PC-3 (cell line): ENCODE data around the gene ANKS1B. TPM values are rescaled to one million over a fixed set of nuclear protein-coding genes. Genes with fewer than 3 reads are reported as not detected.

Source experiments
- ATAC-seq: fragments of 200-7000 bp; cut with Tn5 transposase; 2 replicates; pipeline ENCODE4 v1.9.1; 2020; ENCODE audit warnings: mild to moderate bottlenecking, moderate library complexity
- BruUV-seq: library from RNA; stranded (reverse); fragments of 400-500 nt; replicated peaks from 2 replicates; lab custom pipeline; 2021; lab: Mats Ljungman, UMichigan
- CTCF ChIA-PET: fragments of 300-600 bp; sonication (Branson Sonifier 250); formaldehyde crosslinking; loops from one replicate; lab custom pipeline; 2022; ENCODE audit warnings: antibody characterized with exemption; lab: Charles Lee
- POLR2A ChIA-PET: fragments of 300-600 bp; sonication (Branson Sonifier 250); formaldehyde crosslinking; loops from one replicate; lab custom pipeline; 2022; ENCODE audit warnings: antibody characterized with exemption; ENCODE audit not compliant: unreplicated experiment; lab: Charles Lee
- DNase-seq: peaks from one replicate; pipeline ENCODE4 v3.0.0-alpha.2; 2015
- H2AFZ ChIP-seq: fragments of 300-600 bp; sonication (generic); 2 replicates; pipeline ENCODE4 v1.6.0; 2016; ENCODE audit warnings: antibody characterized with exemption, low read length
- H3F3A ChIP-seq: fragments of 300-600 bp; sonication (generic); one replicate; pipeline ENCODE4 v1.6.0; 2017; ENCODE audit warnings: antibody characterized with exemption, low read length, control low read depth, mild to moderate bottlenecking; ENCODE audit not compliant: unreplicated experiment
- H3K27ac ChIP-seq: fragments of 300-600 bp; sonication (generic); 2 replicates; pipeline ENCODE4 v1.5.1; 2016; ENCODE audit warnings: mild to moderate bottlenecking, low read length
- H3K27me3 ChIP-seq: fragments of 300-600 bp; sonication (generic); 2 replicates; pipeline ENCODE4 v1.6.1; 2016; ENCODE audit warnings: low read length, mixed read lengths
- H3K36me3 ChIP-seq: fragments of 300-600 bp; sonication (generic); 2 replicates; pipeline ENCODE4 v1.6.1; 2016; ENCODE audit warnings: low read depth, mixed run types, low read length, mixed read lengths
- H3K4me1 ChIP-seq: fragments of 300-600 bp; sonication (generic); 2 replicates; pipeline ENCODE4 v1.5.1; 2016; ENCODE audit warnings: low read length; ENCODE audit not compliant: insufficient read depth
- H3K4me2 ChIP-seq: fragments of 300-600 bp; sonication (generic); 2 replicates; pipeline ENCODE4 v1.6.0; 2016; ENCODE audit warnings: low read length
- H3K4me3 ChIP-seq: fragments of 300-600 bp; sonication (generic); 2 replicates; pipeline ENCODE4 v1.5.1; 2016; ENCODE audit warnings: mild to moderate bottlenecking, low read length, mixed read lengths
- H3K79me2 ChIP-seq: fragments of 300-600 bp; sonication (generic); 2 replicates; pipeline ENCODE4 v1.6.1; 2017; ENCODE audit warnings: low read length, mixed read lengths
- H3K9ac ChIP-seq: fragments of 300-600 bp; sonication (generic); 2 replicates; pipeline ENCODE4 v1.6.0; 2016; ENCODE audit warnings: mild to moderate bottlenecking, low read length
- H3K9me2 ChIP-seq: fragments of 300-600 bp; sonication (generic); replicated peaks from 2 replicates; pipeline ENCODE4 v1.6.1; 2016; ENCODE audit warnings: mixed run types, low read length, mixed read lengths
- H3K9me3 ChIP-seq: fragments of 300-600 bp; sonication (generic); 2 replicates; pipeline ENCODE4 v1.6.1; 2016; ENCODE audit warnings: low read length, mixed read lengths
- H4K20me1 ChIP-seq: fragments of 300-600 bp; sonication (generic); 2 replicates; pipeline ENCODE4 v1.6.1; 2016; ENCODE audit warnings: low read length, mixed read lengths
- EZH2 ChIP-seq: fragments of 300-600 bp; sonication (generic); IDR thresholded peaks from one replicate; pipeline ENCODE4 v1.6.1; 2017; ENCODE audit warnings: antibody characterized with exemption, mild to moderate bottlenecking, low read length; ENCODE audit not compliant: unreplicated experiment
- EZH2phosphoT487 ChIP-seq: fragments of 300-600 bp; sonication (generic); IDR thresholded peaks from 2 replicates; pipeline ENCODE4 v1.6.1; 2018; ENCODE audit warnings: mild to moderate bottlenecking, antibody characterized with exemption, low read length, borderline replicate concordance
- intact Hi-C: fragments of 100-400 bp; cut with micrococcal nuclease; formaldehyde crosslinking; loops from 2 replicates; pipeline ENCODE4 v1.9.0; 2023
- total RNA-seq: library from RNA; depleted of rRNA; stranded (reverse); fragments of >200 nt; gene quantifications from 2 replicates; pipeline ENCODE4 v1.2.3, GENCODE V29; 2014
- TF ChIP-seq, protein P1 (sequence below): fragments of 300-600 bp; sonication (generic); conservative IDR thresholded peaks from 2 replicates; pipeline ENCODE4 v1.5.1; 2017; ENCODE audit warnings: antibody characterized with exemption, low read depth, mild to moderate bottlenecking, low read length

Gene ANKS1B
- total RNA-seq, 1 experiment from 2014 or later = 0.07 TPM

DNA sequence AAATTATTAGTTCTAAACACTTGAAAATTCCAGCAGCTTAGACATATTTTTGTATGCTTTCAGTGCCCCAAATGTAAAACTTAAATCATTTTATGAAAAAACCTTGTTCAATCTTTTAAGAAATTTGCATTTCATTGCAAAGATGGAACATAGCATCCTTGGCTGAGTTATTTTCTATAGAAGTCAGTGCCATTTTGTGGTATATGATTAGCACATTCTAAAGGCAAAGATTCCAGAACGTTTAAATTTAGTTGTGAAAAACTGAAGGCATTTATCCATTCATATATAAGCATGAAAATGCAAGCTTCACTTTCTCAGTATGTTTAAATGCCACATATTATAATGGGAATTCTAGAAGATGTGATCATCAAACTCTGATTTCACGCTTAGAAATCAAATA lies 1007.5 kb downstream of the ANKS1B start:
- ChIA-PET CTCF (no interaction called here), POLR2A (no interaction called here)
- Histone ChIP-seq H4K20me1 (no peaks in the 10 kb centered on the region), H3F3A (no peaks in the 10 kb centered on the region), H3K36me3 (no peaks in the 10 kb centered on the region), H3K9me3 (no peaks in the 10 kb centered on the region), H3K79me2 (no peaks in the 10 kb centered on the region), H3K27ac (no peak overlapping the region), H3K27me3 (no peaks in the 10 kb centered on the region), H3K9me2 (no peaks in the 10 kb centered on the region), H2AFZ (no peak overlapping the region), H3K4me1 (no peaks in the 10 kb centered on the region), H3K9ac (no peak overlapping the region), H3K4me2 (no peak overlapping the region), H3K4me3 (no peak overlapping the region)
- TF ChIP-seq EZH2 (no peak), EZH2phosphoT487 (no peak)
- TF ChIP-seq, protein P1, sequence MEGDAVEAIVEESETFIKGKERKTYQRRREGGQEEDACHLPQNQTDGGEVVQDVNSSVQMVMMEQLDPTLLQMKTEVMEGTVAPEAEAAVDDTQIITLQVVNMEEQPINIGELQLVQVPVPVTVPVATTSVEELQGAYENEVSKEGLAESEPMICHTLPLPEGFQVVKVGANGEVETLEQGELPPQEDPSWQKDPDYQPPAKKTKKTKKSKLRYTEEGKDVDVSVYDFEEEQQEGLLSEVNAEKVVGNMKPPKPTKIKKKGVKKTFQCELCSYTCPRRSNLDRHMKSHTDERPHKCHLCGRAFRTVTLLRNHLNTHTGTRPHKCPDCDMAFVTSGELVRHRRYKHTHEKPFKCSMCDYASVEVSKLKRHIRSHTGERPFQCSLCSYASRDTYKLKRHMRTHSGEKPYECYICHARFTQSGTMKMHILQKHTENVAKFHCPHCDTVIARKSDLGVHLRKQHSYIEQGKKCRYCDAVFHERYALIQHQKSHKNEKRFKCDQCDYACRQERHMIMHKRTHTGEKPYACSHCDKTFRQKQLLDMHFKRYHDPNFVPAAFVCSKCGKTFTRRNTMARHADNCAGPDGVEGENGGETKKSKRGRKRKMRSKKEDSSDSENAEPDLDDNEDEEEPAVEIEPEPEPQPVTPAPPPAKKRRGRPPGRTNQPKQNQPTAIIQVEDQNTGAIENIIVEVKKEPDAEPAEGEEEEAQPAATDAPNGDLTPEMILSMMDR = no peak
- intact Hi-C loops = no loop called here
- ATAC-seq = no peak
- no TSS peak for BruUV-seq
- DNase-seq = no peak

DNA sequence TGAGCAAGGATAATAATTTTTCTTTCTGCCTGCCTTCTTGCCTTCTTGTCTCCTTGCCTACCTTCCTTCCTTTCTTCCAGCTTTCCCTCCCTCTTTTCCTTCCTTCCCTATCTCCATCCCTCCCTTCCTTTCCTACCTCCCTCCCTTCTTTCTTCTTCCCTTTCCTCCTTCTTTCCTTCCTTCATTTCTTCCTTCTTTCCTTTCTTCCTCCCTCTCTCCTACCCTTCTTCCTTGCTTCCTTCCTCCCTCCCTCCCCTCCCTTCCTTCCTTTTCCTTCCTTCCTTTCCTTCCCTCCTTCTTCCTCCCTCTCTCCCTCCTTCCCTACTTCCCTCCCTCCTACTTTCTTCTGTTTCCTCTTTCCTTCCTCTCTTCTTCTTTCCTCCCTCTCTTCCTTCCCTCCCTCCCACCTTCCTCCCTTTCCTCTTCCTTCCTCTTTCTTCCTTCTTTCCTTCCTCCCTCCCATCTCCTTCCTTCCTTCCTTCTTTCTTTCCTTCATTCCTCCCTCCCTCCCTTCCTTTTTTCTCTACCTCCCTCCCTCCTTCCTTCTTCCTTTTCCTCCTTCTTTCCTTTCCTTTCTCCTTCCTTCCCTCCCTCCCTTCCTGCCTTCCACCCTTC lies 1009.9 kb downstream of the ANKS1B start:
- Histone ChIP-seq H3K4me1 (no peaks in the 10 kb centered on the region), H3K36me3 (no peaks in the 10 kb centered on the region), H3K9ac (no peak overlapping the region), H3K9me3 (no peaks in the 10 kb centered on the region), H3K27ac (no peak overlapping the region), H3K79me2 (no peaks in the 10 kb centered on the region), H4K20me1 (no peaks in the 10 kb centered on the region), H3K4me3 (no peak overlapping the region), H3F3A (no peaks in the 10 kb centered on the region), H3K9me2 (no peaks in the 10 kb centered on the region), H2AFZ (no peak overlapping the region), H3K4me2 (no peak overlapping the region), H3K27me3 (no peaks in the 10 kb centered on the region)
- intact Hi-C loops = no loop called here
- BruUV-seq = no TSS peak
- ATAC-seq (no peak), DNase-seq (no peak)
- CTCF ChIA-PET = no interaction called here
- POLR2A ChIA-PET = no interaction called here
- TF ChIP-seq EZH2 (no peak), EZH2phosphoT487 (no peak)
- TF ChIP-seq, protein P1 = no peak

DNA sequence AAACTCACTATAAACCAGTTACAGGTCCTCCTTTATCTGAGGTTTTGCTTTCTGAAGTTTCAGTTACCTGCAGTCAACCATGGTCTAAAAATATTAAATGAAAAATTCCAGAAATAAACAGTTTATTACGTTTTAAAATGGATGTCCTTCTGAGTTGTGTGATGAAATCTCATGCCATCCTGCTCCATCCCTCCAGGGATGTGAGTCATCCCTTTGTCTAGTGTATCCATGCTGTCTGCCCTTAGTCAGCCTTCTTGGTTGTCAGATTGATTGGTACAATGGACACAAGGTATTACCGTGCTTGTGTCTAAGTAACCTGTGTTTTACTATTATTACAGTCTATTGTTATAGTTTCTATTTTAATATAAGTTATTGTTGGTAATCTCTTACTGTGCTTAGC lies 1011.3 kb downstream of the ANKS1B start:
- Histone ChIP-seq H4K20me1 (no peaks in the 10 kb centered on the region), H3K9me3 (no peaks in the 10 kb centered on the region), H3K4me3 (no peak overlapping the region), H3K9ac (no peak overlapping the region), H3K36me3 (no peaks in the 10 kb centered on the region), H3F3A (no peaks in the 10 kb centered on the region), H3K4me1 (no peaks in the 10 kb centered on the region), H3K9me2 (no peaks in the 10 kb centered on the region), H3K4me2 (no peak overlapping the region), H2AFZ (no peak overlapping the region), H3K79me2 (no peaks in the 10 kb centered on the region), H3K27me3 (no peaks in the 10 kb centered on the region), H3K27ac (no peak overlapping the region)
- intact Hi-C loops = no loop called here
- TF ChIP-seq EZH2phosphoT487 (no peak), EZH2 (no peak)
- TF ChIP-seq, protein P1 = no peak
- ChIA-PET CTCF (no interaction called here), POLR2A (no interaction called here)
- no TSS peak for BruUV-seq
- DNase-seq (peak; percentile 63), ATAC-seq (peak; percentile 53; the same call in 1 of the 2 replicates)
